ENCODE measurements around the gene KAT6B.
A peak's percentile ranks its signal among the peaks of the same experiment; 100 is the strongest.

KAT6B gene

DNA sequence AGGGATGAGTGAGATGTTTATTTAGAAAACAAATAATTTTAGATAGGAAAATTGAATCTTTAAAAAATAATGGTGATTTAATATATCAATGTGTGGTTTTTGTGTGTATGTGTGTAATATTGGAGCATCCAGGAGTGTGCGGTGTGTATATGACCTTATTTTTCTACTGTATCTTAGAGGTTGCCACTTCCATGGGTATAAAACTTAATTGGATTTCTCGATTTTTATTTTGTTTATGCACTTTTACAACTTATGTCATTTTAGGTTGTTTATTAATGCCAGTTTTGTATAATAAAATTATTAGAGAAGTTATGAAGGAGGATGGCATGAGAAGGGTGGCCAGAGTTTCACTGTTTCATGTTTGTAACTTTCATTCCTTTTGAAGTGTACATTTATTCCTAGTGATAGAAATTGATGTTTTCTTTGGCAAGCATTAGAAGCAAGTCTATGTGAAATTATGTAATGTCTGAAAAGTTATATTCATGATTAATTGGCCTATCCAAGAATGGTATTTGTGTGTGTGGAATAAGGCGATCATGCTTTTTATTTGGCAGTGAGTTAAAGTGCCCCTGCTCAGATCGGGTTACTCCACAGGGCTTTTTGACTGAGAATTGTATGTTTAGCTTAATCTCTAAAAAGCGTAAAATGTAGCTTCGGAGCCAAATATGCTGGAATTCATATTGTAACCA, 110.3 kb downstream of the KAT6B start (continued):
- TF ChIP-seq, protein P1, sequence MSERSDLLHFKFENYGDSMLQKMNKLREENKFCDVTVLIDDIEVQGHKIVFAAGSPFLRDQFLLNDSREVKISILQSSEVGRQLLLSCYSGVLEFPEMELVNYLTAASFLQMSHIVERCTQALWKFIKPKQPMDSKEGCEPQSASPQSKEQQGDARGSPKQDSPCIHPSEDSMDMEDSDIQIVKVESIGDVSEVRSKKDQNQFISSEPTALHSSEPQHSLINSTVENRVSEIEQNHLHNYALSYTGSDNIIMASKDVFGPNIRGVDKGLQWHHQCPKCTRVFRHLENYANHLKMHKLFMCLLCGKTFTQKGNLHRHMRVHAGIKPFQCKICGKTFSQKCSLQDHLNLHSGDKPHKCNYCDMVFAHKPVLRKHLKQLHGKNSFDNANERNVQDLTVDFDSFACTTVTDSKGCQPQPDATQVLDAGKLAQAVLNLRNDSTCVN (tag by site-specific recombination; optimal IDR thresholded peaks at IDR 0.05) = no peak
- TF ChIP-seq, protein P2, sequence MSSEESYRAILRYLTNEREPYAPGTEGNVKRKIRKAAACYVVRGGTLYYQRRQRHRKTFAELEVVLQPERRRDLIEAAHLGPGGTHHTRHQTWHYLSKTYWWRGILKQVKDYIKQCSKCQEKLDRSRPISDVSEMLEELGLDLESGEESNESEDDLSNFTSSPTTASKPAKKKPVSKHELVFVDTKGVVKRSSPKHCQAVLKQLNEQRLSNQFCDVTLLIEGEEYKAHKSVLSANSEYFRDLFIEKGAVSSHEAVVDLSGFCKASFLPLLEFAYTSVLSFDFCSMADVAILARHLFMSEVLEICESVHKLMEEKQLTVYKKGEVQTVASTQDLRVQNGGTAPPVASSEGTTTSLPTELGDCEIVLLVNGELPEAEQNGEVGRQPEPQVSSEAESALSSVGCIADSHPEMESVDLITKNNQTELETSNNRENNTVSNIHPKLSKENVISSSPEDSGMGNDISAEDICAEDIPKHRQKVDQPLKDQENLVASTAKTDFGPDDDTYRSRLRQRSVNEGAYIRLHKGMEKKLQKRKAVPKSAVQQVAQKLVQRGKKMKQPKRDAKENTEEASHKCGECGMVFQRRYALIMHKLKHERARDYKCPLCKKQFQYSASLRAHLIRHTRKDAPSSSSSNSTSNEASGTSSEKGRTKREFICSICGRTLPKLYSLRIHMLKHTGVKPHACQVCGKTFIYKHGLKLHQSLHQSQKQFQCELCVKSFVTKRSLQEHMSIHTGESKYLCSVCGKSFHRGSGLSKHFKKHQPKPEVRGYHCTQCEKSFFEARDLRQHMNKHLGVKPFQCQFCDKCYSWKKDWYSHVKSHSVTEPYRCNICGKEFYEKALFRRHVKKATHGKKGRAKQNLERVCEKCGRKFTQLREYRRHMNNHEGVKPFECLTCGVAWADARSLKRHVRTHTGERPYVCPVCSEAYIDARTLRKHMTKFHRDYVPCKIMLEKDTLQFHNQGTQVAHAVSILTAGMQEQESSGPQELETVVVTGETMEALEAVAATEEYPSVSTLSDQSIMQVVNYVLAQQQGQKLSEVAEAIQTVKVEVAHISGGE (tag by site-specific recombination; conservative IDR thresholded peaks at IDR 0.05; ENCODE audit: low read depth) = no peak
- TF ChIP-seq ZNF366 (tag by site-specific recombination; conservative IDR thresholded peaks at IDR 0.05) = peak; percentile 60; the same call in 1 of the 2 replicates
- TF ChIP-seq KLF9 (tag by site-specific recombination; IDR thresholded peaks at IDR 0.05; ENCODE audit: low read depth) = no peak
- TF ChIP-seq, protein P3, sequence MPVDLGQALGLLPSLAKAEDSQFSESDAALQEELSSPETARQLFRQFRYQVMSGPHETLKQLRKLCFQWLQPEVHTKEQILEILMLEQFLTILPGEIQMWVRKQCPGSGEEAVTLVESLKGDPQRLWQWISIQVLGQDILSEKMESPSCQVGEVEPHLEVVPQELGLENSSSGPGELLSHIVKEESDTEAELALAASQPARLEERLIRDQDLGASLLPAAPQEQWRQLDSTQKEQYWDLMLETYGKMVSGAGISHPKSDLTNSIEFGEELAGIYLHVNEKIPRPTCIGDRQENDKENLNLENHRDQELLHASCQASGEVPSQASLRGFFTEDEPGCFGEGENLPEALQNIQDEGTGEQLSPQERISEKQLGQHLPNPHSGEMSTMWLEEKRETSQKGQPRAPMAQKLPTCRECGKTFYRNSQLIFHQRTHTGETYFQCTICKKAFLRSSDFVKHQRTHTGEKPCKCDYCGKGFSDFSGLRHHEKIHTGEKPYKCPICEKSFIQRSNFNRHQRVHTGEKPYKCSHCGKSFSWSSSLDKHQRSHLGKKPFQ (tag by site-specific recombination; IDR thresholded peaks at IDR 0.05) = no peak
- TF ChIP-seq, protein P4, sequence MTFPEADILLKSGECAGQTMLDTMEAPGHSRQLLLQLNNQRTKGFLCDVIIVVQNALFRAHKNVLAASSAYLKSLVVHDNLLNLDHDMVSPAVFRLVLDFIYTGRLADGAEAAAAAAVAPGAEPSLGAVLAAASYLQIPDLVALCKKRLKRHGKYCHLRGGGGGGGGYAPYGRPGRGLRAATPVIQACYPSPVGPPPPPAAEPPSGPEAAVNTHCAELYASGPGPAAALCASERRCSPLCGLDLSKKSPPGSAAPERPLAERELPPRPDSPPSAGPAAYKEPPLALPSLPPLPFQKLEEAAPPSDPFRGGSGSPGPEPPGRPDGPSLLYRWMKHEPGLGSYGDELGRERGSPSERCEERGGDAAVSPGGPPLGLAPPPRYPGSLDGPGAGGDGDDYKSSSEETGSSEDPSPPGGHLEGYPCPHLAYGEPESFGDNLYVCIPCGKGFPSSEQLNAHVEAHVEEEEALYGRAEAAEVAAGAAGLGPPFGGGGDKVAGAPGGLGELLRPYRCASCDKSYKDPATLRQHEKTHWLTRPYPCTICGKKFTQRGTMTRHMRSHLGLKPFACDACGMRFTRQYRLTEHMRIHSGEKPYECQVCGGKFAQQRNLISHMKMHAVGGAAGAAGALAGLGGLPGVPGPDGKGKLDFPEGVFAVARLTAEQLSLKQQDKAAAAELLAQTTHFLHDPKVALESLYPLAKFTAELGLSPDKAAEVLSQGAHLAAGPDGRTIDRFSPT (tag by site-specific recombination; IDR thresholded peaks at IDR 0.05) = no peak
- no peak for TF ChIP-seq ZNF529 (tag by site-specific recombination; IDR thresholded peaks at IDR 0.05; ENCODE audit: insufficient replicate concordance)
- TF ChIP-seq SETDB1 (IDR thresholded peaks at IDR 0.05; ENCODE audit: insufficient read length, low read length) = no peak
- TF ChIP-seq, protein P5, sequence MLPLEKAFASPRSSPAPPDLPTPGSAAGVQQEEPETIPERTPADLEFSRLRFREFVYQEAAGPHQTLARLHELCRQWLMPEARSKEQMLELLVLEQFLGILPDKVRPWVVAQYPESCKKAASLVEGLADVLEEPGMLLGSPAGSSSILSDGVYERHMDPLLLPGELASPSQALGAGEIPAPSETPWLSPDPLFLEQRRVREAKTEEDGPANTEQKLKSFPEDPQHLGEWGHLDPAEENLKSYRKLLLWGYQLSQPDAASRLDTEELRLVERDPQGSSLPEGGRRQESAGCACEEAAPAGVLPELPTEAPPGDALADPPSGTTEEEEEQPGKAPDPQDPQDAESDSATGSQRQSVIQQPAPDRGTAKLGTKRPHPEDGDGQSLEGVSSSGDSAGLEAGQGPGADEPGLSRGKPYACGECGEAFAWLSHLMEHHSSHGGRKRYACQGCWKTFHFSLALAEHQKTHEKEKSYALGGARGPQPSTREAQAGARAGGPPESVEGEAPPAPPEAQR (tag by site-specific recombination; IDR thresholded peaks at IDR 0.05) = no peak
- TF ChIP-seq, protein P6, sequence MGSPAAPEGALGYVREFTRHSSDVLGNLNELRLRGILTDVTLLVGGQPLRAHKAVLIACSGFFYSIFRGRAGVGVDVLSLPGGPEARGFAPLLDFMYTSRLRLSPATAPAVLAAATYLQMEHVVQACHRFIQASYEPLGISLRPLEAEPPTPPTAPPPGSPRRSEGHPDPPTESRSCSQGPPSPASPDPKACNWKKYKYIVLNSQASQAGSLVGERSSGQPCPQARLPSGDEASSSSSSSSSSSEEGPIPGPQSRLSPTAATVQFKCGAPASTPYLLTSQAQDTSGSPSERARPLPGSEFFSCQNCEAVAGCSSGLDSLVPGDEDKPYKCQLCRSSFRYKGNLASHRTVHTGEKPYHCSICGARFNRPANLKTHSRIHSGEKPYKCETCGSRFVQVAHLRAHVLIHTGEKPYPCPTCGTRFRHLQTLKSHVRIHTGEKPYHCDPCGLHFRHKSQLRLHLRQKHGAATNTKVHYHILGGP (tag by site-specific recombination; IDR thresholded peaks at IDR 0.05) = peak; percentile 84
- TF ChIP-seq ZNF530 (tag by site-specific recombination; IDR thresholded peaks at IDR 0.05; ENCODE audit: low read depth) = no peak
- TF ChIP-seq YY2 (tag by site-specific recombination; IDR thresholded peaks at IDR 0.05) = no peak
- no peak for TF ChIP-seq ZNF391 (tag by site-specific recombination; IDR thresholded peaks at IDR 0.05; ENCODE audit: borderline replicate concordance, low read depth)
- TF ChIP-seq ZNF510 (tag by site-specific recombination; IDR thresholded peaks at IDR 0.05; ENCODE audit: insufficient replicate concordance) = peak; percentile 56
- no peak for TF ChIP-seq ZNF610 (tag by site-specific recombination; IDR thresholded peaks at IDR 0.05; ENCODE audit: borderline replicate concordance)
- 0 out of 2 replicates have a peak, but pooled peaks have one; percentile 5 for TF ChIP-seq ZNF626 (tag by site-specific recombination; IDR thresholded peaks at IDR 0.05)
- TF ChIP-seq ZNF76 (tag by site-specific recombination; IDR thresholded peaks at IDR 0.05; ENCODE audit: borderline replicate concordance, low read depth) = no peak
- TF ChIP-seq ZNF561 (tag by site-specific recombination; IDR thresholded peaks at IDR 0.05; ENCODE audit: borderline replicate concordance) = peak; percentile 27; the same call in 1 of the 2 replicates
- TF ChIP-seq ZNF19 (tag by site-specific recombination; IDR thresholded peaks at IDR 0.05; ENCODE audit: low read depth) = no peak
- TF ChIP-seq ZNF302 (tag by site-specific recombination; IDR thresholded peaks at IDR 0.05; ENCODE audit: low read depth) = no peak
- TF ChIP-seq, protein P7, sequence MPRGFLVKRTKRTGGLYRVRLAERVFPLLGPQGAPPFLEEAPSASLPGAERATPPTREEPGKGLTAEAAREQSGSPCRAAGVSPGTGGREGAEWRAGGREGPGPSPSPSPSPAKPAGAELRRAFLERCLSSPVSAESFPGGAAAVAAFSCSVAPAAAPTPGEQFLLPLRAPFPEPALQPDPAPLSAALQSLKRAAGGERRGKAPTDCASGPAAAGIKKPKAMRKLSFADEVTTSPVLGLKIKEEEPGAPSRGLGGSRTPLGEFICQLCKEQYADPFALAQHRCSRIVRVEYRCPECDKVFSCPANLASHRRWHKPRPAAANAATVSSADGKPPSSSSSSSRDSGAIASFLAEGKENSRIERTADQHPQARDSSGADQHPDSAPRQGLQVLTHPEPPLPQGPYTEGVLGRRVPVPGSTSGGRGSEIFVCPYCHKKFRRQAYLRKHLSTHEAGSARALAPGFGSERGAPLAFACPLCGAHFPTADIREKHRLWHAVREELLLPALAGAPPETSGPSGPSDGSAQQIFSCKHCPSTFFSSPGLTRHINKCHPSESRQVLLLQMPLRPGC (tag by site-specific recombination; IDR thresholded peaks at IDR 0.05) = peak; percentile 44; the same call in 1 of the 2 replicates
- peak; percentile 24 for TF ChIP-seq IKZF3 (tag by site-specific recombination; IDR thresholded peaks at IDR 0.05)
- no peak for TF ChIP-seq ZNF423 (tag by site-specific recombination; IDR thresholded peaks at IDR 0.05)
- TF ChIP-seq KLF8 (tag by site-specific recombination; IDR thresholded peaks at IDR 0.05) = peak; percentile 56
- no peak for TF ChIP-seq KLF16 (tag by site-specific recombination; IDR thresholded peaks at IDR 0.05)
- no peak for TF ChIP-seq ZBTB20 (tag by site-specific recombination; IDR thresholded peaks at IDR 0.05)

Measured in HEK293 (cell line).